Measurements from ENCODE around the gene MAD1L1. TPM values are rescaled to one million over a fixed set of nuclear protein-coding genes. Genes with fewer than 3 reads are reported as not detected.

The MAD1L1 gene
- total and polyA plus RNA-seq, 2 of the 4 experiments (the other 2 are of a cell fraction), result 29.0 to 40.9 TPM

GRCh38 chr7:2037808-2038522 lies 194.8 kb downstream of the MAD1L1 start (continued):
- TF ChIP-seq, protein P1, sequence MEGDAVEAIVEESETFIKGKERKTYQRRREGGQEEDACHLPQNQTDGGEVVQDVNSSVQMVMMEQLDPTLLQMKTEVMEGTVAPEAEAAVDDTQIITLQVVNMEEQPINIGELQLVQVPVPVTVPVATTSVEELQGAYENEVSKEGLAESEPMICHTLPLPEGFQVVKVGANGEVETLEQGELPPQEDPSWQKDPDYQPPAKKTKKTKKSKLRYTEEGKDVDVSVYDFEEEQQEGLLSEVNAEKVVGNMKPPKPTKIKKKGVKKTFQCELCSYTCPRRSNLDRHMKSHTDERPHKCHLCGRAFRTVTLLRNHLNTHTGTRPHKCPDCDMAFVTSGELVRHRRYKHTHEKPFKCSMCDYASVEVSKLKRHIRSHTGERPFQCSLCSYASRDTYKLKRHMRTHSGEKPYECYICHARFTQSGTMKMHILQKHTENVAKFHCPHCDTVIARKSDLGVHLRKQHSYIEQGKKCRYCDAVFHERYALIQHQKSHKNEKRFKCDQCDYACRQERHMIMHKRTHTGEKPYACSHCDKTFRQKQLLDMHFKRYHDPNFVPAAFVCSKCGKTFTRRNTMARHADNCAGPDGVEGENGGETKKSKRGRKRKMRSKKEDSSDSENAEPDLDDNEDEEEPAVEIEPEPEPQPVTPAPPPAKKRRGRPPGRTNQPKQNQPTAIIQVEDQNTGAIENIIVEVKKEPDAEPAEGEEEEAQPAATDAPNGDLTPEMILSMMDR (conservative IDR thresholded peaks at IDR 0.05; ENCODE audit: low read depth, low read length), result no peak

GRCh38 chr7:2037301-2037807 lies 195.4 kb downstream of the MAD1L1 start:
- in situ Hi-C loops (cut with MboI; ENCODE audit: low sequenced_read_pairs), result no loop called here

More at GRCh38 chr7:2037301-2037807, 195.4 kb downstream of the MAD1L1 start:
- Histone ChIP-seq H2BK120ac (ENCODE audit: low read depth, low read length) (peak overlapping the region; percentile 20; the same call in 1 of the 2 replicates), H3K9me3 (ENCODE audit: control insufficient read depth, insufficient read depth, low read length) (no peaks in the 10 kb centered on the region), H3K4me2 (ENCODE audit: low read depth, low read length) (peak overlapping the region; percentile 80), H3K18ac (ENCODE audit: low read depth, low read length) (0 out of 2 replicates have a peak overlapping the region, but pooled peaks have one; percentile 5), H4K20me1 (ENCODE audit: insufficient read depth, low read length) (no peaks in the 10 kb centered on the region; the same call in 1 of the 2 replicates), H2BK15ac (ENCODE audit: low read depth, low read length) (no peak overlapping the region; the same call in 2 of the 3 replicates), H3K4ac (ENCODE audit: low read depth, low read length) (peak overlapping the region; percentile 38), H3K14ac (replicated peaks; ENCODE audit: low read depth, low read length) (peak overlapping the region; percentile 47), H3K36me3 (ENCODE audit: control insufficient read depth, insufficient read depth, low read length) (no peaks in the 10 kb centered on the region; the same call in 1 of the 2 replicates), H3K27ac (ENCODE audit: insufficient read depth, low read length) (peak overlapping the region; percentile 56; the same call in 1 of the 2 replicates), H2AK9ac (replicated peaks; ENCODE audit: low read depth, low read length, poor library complexity) (peak overlapping the region; percentile 18), H3K23ac (ENCODE audit: low read depth, low read length) (peak overlapping the region; percentile 39), H4K91ac (ENCODE audit: insufficient read depth, low read depth, low read length) (peak overlapping the region; percentile 19), H2BK5ac (ENCODE audit: low read depth, low read length, poor library complexity, severe bottlenecking) (peak overlapping the region; percentile 8), H3K56ac (ENCODE audit: extremely low read depth, insufficient read depth, low read length) (peak overlapping the region; percentile 23; the same call in 1 of the 2 replicates), H3K4me1 (ENCODE audit: control insufficient read depth, insufficient read depth, low read length) (peaks cover 10% of the 10 kb centered on the region), H3K27me3 (ENCODE audit: control insufficient read depth, insufficient read depth, low read length) (no peaks in the 10 kb centered on the region), H4K5ac (ENCODE audit: low read depth, low read length) (peak overlapping the region; percentile 10), H3K79me1 (ENCODE audit: low read depth in 1 of 2, low read length in 2 of 2) (peaks cover 0 to 31% of the 10 kb centered on the region in 2 experiments; a peak in 3 of 4 replicates), H2BK20ac (ENCODE audit: low read depth, low read length) (no peak overlapping the region), H2AK5ac (ENCODE audit: low read depth, low read length) (peak overlapping the region; percentile 63; the same call in 1 of the 2 replicates), H3K9ac (ENCODE audit: low read depth, low read length) (peak overlapping the region; percentile 51), H3K4me3 (ENCODE audit: insufficient read depth, low read depth, low read length) (peak overlapping the region; percentile 39), H4K8ac (ENCODE audit: low read depth in 2 of 2, low read length in 2 of 2) (peak overlapping the region; percentile 7 to 14; a peak in 1 of 4 replicates), H2AFZ (replicated peaks; ENCODE audit: low read length, poor library complexity) (peak overlapping the region; percentile 72), H3K9me1 (ENCODE audit: insufficient read depth, low read length) (peaks cover 9% of the 10 kb centered on the region)
- 20% methylated on average over 3 of the region's 17 CpGs; no CpG with 5 or more reads in 1 of the 2 experiments for WGBS, 2 experiments (ENCODE audit: extremely low coverage in 2 of 2, insufficient read length in 1 of 2)
- ATAC-seq (ENCODE audit: low read depth) (peak; percentile 78), DNase-seq (peak; percentile 44)
- ChIA-PET POLR2A (ENCODE audit: unreplicated experiment) (no interaction called here), CTCF (no interaction called here)
- TF ChIP-seq FOS (IDR thresholded peaks at IDR 0.05; ENCODE audit: low read depth, low read length) (peak; percentile 55), CEBPB (IDR thresholded peaks at IDR 0.05; ENCODE audit: low read depth, low read length) (peak; percentile 94), POLR2A (IDR thresholded peaks at IDR 0.05; ENCODE audit: low read depth, low read length) (no peak; the same call in 1 of the 2 replicates), MAZ (IDR thresholded peaks at IDR 0.05; ENCODE audit: borderline replicate concordance, low read depth, low read length) (no peak)
- dilution Hi-C loops (cut with HindIII; ENCODE audit: low sequenced_read_pairs, unreplicated experiment) (no loop called here), intact Hi-C loops (cut with micrococcal nuclease) (loop anchor here (5.0 kb wide), 1 partner anchor 55 kb away; no protein-coding TSS in a partner anchor)
- BruUV-seq (replicated peaks), result no TSS peak
